Smooth muscle cell of the brain vasculature (primary cell): ENCODE data around the gene EFNA4.

ENCODE experiments used
- DNase-seq: peaks from one replicate; pipeline ENCODE4 v3.0.0-alpha.2; 2012; ENCODE audit warnings: low read depth, low spot score

Gene EFNA4

DNA sequence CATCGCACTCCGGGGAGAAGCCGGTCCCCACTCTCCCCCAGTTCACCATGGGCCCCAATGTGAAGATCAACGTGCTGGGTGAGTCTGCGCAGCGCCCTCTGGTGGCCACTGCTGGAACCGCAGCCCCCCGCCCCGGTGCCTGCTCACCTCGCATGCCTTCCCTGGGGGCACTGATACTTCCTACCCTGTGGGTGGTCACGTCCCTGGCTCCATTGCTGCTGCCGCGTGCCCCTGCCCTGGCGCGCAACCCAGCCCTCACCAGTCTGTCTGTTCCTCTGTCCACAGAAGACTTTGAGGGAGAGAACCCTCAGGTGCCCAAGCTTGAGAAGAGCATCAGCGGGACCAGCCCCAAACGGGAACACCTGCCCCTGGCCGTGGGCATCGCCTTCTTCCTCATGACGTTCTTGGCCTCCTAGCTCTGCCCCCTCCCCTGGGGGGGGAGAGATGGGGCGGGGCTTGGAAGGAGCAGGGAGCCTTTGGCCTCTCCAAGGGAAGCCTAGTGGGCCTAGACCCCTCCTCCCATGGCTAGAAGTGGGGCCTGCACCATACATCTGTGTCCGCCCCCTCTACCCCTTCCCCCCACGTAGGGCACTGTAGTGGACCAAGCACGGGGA lies 22.7 kb downstream of the EFNA4 start:
- DNase-seq = no peak

DNA sequence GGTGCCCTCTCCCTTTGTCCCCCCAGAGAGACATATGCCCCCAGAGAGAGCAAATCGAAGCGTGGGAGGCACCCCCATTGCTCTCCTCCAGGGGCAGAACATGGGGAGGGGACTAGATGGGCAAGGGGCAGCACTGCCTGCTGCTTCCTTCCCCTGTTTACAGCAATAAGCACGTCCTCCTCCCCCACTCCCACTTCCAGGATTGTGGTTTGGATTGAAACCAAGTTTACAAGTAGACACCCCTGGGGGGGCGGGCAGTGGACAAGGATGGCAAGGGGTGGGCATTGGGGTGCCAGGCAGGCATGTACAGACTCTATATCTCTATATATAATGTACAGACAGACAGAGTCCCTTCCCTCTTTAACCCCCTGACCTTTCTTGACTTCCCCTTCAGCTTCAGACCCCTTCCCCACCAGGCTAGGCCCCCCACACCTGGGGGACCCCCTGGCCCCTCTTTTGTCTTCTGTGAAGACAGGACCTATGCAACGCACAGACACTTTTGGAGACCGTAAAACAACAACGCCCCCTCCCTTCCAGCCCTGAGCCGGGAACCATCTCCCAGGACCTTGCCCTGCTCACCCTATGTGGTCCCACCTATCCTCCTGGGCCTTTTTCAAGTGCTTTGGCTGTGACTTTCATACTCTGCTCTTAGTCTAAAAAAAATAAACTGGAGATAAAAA lies 23.5 kb downstream of the EFNA4 start:
- DNase-seq = no peak

DNA sequence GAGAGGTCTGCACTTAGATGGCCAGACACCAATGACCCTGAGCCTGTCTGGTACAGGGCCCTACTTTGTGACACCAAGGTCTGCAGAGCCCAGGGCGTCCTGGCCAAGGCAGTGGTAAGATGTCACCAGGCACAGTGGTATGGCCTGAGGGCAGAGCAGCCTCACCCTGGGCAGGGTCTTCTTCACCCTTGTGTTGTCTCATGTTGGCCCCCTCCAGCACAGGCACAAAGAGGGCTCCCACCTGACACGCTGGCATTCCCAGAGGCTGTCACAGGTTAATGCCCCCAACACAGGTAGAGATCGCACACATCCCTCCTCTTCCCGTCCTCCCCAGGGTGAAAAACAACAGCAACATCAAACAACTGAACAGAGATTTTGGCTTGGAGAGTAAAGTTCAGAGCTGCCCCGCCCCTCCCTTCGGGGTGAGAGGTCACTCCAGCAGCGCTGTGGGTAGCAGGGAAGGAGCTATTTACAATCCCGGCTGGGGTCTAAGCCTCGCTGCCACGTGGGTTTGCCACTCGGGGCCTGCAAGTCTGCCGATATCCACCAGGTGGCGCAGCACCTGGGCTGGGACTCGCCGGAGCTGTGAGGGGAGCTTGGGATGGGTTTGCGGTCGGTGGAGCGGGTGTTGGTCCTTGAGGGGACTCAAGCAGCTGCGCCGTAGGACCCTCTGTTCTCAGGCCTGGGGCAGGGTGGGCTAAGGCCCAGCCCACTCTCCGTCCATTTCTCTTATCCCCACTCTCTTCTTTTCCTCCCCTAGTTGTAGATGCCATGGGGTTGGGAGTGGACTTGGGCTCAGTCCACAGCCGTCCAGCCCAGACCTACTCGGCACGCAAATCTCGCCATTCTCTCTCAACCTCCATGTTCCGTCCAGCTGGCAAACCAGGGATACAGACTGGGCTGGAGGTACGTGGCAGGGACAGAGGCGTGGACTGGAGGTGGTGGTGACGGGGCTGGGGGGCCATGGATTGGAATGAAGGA lies 27.8 kb downstream of the EFNA4 start:
- DNase-seq = peak; percentile 52

DNA sequence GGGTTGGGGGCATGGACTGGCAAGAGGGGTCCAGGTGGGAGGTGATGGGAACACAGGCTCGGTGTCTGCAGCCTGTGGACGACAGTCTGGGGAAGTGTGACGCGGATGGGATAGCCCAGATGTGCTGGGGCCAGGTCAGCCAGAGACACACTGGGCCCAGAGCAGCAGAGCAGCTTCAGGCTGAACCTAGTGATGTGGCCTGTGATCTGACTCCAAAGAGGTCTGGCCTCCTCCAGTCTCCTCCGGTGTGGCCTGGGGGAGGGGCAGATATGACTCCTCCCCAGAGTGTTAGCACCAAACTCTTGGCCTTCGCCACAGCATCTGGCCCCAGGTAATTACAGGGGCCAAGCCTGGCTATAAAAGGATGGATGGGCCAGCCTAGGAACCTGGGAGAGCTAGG lies 28.6 kb downstream of the EFNA4 start:
- no peak for DNase-seq

DNA sequence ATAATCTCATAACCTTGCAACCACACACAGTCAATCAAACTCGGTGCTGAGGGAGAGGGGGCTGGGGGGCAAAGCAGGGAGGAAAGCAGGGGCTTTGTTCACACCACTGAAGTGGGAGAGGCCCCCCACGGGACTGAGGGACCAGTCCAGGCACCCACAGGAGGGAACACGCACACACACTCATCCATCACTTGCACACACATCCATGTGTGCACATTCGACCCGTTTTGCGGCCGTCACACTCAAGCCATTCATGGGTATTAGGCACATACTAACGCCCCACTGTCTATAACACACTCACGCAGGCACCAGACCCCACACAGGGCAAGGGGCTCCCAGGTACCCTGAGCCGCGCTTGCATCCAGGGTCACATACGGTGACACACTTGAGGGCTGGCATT lies 29.1 kb downstream of the EFNA4 start:
- no peak for DNase-seq

DNA sequence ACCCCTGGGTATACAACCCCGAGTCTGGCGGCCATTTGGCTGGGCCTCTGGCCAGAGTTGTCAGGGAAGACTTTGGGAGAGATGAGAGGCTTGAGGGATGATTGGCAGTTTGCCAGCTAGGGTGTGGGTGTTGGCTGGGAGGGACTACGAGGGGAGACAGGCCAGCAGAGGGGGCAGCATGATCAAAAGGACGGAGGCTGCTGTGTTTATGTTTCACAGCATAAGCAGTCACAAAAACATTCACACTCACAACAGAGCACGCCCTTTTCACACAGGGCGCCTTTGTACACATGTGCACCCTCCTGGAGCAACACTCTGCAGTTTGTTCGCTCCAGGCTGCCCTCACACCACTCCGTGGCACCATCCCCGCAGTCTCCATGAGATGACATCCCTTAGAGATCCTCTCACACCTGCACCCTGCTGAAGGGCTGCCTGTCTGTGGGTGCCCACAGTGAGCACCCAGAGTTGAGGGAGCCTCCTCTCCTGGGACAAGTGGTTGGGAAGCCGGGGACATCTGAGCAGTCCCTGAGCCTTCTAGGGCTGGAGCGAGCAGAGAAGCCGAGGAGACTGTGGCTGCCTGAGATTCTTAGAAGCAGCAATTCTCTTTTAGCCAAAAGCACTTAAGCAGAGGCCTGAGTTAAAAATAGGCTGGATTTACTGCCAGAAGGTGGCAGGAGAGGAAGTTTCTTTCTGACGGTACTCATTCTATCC lies 30.5 kb downstream of the EFNA4 start:
- no peak for DNase-seq

DNA sequence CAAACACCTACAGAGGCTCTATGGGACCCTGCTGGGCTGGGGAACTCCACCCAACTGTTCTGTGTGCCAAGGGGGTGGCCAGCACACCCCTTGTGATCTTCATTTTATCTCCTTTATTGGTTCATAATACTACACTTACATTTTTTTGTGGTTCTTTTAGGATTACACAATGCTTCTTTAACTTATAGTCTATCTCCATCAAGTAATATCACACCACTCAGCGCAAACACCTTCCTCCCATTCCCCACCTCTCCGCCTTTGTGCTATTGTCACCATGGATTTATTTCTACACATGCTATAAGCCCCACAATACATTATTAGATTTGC lies 31.0 kb downstream of the EFNA4 start:
- DNase-seq = no peak

DNA sequence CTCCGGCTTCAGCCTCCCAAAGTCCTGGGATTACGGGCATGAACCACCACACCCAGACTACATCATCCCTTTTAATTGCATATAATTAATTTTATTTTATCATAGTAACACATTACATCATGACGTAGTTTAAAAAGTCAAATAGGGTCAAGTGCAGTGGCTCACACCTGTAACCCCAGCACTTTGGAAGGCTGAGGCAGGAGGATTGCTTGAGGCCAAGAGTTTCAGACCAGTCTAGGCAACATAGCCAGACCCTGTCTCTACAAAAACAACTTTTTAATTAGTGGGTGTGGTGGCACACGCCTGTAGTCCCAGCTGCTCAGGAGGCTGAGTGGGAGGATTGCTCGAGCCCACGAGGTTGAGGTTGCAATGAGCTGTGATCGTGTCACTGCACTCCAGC lies 35.8 kb downstream of the EFNA4 start:
- no peak for DNase-seq

DNA sequence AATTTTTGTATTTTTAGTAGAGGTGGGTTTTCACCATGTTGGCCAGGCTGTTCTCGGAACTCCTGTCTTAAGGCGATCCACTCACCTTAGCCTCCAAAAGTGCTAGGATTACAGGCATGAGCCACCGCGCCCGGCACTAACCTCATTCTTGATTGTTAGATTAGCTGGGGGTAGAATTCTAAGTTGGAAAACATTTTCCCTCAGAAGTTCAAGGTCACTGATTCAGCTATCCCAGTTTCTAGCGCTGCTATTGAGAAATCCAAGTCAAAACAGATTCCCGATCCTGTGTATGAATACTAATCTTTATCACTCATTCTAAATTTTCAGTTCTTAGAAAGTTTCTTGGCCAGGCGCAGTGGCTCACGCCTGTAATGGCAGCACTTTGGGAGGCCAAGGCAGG lies 39.8 kb downstream of the EFNA4 start:
- DNase-seq = no peak

DNA sequence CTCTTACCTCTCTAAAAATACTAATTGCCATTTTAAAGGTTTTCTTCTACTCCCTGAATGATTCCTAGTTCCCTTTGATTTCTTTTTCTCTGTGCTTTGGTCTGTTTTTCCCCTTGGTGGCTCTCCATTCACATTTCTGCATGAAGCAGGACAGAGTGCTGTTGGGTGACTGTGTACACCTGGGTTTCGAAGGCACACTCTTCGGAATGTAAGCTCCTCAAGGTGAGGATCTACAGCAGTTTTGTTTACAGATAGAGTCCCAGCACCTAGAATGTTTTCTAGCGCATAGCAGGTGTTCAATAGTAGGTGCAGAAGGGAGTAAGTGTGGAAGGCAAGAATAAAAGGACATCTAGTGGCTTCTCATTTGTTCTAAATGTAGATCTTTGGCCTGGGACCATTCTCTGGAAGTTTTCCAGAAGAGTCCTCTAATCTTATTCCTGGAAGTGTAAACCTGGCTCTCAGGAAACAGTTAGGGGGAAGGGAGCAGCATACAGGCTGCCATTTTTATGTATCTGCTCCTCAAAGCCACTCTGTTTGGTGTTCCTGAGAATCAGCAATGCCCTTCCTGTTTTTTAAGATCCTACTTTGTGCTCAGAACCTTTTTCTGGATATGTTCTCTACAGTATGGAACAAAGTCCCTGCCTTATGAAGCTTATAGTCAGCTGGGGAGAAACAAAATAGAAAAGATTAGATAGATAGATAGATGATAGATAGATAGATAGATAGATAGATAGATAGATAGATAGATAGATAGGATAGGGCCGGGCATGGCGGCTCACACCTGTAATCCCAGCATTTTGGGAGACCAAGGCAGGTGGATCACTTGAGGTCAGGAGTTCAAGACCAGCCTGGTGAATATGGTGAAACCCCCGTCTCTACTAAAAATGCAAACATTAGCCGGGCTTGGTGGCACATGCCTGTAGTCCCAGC lies 41.3 kb downstream of the EFNA4 start:
- DNase-seq = no peak

DNA sequence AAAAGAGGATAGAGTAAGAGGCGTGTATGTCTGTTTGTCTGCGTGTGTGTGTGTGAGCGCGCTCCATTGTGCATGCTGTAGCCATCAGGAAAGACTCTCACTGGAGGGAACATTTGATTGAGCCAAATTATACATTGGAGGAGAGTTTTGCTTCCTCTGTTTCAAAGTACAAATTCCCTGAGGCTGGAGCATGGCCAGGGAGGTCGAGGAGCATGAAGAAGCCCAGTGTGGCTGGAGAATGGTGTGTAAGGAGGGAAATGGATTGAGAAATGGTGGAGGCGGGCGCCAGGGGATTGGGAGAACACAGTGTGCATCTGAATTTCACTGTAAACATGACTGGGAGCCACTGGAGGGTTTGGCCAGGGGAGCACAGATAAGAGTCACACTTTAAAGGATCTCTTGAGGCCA lies 42.1 kb downstream of the EFNA4 start:
- DNase-seq = no peak

DNA sequence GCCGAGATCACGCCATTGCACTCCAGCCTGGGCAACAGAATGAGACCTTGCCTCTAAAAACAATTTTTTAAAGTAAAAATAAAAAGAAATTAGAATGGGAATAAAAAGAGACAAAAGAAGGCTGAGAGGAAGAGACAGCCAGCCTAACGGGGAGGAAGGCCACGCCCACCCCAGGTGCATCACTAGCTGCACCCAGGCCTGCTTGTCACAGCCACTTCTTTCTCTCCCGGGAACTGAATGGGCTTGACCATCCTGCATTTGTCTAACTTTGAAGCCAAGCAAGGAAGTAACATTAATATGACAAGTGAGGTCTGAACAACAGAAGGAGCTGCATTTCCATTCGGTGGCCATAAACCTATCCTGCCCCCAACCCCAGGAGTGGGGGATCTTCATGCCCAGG lies 43.3 kb downstream of the EFNA4 start:
- DNase-seq = no peak

DNA sequence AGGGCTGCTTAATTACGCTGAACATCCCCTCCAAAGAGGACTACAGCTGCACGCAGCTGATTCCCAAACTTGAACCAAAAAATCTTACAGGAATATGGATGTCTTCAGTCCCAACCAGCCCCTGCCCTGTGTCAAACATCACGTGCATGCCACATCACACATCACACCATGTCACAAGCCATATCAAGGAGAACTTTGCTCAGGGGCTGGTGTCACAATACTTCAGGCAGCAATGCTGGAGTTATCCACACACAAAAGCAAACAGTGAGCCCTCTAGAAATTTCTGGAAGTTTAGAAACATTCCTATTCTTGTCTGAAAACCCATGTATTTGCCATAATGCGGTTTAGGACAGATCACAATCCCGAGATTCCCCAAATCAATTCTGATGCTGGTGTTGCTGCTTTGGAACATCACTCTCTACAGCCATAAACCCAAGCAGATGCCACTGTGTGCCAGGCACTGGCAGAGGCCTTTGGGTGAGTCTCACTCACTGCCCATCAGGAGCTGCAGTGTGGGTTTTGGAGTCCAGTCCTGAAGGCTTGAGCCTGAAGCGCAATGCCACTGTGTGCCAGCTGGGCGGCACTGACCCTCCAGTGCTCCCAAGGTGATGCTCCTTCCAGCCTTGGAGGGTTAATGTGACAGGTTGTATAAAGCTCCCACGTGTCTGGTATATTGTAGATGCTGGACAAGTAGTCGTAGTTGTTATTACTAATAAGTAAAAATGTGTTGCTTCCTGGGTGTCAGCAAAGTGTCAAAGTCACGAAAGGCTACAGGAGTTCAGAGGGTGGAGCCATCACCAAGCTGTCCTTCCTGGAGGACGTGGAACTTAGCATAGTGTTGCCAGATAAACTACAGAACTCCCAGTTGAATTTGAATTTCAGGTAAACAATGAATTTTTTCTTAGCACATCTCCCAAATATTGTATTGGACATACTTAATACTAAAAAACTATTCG lies 44.0 kb downstream of the EFNA4 start:
- no peak for DNase-seq

DNA sequence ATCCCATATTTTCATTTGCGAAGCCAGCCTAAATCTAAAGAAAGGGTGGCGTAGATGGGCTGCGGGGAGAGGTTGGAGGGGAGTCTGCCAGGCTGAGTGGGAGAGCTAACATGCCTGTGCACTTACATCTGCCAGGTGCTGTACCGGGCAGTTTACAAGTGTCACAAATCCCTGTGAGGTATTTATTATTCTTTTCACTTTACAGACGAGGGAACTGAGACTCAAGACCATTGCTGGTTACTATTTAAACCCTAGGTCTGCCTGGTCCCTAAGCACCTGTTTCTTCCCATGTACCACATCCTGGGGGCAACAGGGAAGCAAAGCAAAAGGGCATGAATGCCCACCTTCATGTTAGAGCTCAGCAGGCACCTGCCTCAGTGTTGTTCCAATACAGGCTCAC lies 44.8 kb downstream of the EFNA4 start:
- DNase-seq = no peak

DNA sequence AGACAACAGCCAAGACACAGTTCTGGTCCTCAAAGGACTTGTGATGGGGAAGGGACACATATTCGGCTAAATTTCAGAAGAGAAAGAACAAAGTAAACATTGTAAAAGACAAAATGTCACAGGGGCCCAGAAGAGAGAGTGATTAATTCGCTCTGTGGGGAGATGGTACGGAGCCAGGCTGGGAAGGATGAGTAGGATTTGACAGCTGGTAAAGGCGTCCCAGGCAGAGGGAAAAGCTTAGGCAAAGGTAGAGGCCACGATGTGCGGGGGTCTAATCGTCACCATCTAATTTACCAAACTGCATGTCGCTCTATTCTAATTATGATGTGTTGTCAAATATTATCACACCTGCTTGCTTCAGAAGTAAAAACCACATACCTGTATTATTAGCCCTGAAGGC lies 46.8 kb downstream of the EFNA4 start:
- no peak for DNase-seq

DNA sequence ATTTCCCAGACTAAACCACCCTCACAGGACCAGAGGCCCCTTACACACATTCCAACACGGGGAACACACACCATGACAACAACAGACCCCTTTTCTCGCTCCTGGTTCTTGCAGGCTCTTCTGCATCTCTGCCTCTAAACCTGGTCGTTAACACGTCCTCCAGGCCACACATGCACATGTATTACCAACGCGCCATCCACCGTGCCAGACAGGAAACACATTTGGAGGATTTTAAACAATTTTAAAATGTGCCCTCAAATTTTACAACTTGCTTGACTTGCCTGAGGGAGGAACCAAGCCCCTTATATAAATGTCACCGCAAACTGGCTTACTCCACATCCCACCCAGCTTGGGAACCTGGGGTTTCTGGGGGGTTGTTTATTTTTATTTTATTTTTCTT lies 47.3 kb downstream of the EFNA4 start:
- DNase-seq = no peak

DNA sequence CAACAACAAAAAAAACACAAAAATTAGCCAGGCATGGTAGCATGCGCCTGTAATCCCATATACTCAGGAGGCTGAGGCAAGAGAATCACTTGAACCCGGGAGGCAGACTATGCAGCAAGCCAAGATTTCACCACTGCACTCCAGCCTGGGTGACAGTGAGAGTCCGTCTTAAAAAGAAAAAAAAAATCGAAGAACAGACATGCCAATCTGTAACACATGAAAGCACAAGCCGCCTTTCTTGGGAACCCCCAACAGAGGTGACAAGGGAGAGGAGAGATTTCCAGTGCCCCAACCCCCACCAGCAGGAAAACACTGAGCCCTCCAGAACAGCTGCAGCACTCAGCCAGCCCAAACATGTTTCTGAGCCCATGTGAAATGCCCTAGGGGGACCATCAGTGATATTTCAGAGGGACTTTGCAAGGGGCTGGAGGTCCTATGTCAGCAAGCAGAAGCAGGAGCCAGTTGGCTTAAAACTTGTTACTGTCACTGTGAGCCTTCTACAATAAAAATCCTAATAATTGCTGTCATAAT lies 50.0 kb downstream of the EFNA4 start:
- DNase-seq = no peak

DNA sequence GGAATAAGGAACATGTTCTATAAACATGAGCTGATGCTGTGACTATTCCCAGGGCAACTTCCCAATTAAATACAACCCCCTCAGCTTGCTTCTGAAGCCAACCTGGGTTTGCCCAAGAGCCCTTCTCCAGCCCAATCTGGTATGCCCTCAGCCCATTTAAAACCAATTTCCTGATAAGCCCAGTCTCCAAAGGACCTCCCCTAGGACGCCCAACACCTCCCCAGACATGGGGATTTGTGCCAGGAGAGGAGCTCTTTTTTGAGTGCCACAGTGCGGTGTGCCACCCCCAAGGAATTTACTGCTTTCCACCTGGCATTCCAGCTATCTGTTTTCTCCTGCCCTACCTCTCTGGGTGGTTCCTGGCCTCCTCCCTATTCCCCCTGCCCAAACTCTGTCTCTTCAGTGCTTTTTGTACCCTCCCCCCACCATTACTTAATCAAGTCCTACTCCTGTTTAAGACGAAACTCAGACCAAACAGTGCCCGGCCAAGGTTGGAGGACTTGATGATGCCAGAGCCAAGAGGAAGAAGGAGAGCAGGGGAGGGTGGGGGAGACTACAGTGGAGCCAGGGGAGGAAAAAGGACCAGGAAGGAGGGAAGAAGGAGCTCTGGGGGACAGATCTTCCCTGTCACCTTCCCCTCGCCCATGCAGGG lies 52.7 kb downstream of the EFNA4 start:
- no peak for DNase-seq

DNA sequence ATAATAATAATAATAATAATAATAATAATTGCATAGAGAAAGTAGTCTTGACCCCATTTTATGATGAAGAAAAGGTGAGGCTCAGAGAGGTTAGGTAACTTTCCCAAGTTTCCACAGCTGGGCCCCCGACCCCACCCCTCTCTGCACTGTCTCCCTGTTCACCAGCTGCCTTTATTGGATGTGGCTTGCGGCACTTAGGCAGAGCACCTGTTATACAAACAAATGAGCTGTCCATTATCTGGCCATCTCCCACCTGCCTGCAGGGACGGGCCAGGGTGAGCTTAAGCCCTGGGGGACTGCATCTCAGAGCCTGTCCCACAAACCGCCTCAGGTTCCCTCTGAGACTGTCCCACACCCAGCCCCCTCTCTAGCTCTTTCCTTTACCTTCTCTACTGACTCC lies 54.1 kb downstream of the EFNA4 start:
- DNase-seq = no peak
